ENCODE data around the gene PDGFD. TPM values are rescaled to one million over a fixed set of nuclear protein-coding genes. Genes with fewer than 3 reads are reported as not detected.

Gene PDGFD
- total RNA-seq, 1 donor from 2014 or later = 0.49 TPM

DNA sequence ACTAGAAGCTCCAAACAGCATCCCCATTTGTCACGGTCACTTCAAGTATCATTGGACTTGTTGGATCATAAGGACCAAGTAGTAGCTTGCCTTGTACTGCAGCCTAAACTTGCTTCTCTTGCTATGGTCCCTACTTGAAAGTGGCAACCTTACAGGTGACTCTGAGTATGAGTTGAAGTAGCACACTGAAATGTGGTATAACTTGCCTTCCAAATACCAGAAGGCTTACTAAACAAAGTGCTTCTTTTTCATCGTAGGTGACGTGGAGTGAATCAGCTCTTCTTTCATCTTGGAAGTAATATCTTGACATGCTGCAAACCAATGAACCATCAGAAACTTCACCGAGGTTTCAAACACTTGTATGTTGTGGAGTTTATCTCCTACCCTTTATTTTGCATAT, 296.5 kb downstream of the PDGFD start:
- H3K27ac Mint-ChIP-seq (ENCODE audit: unreplicated experiment) = no peak overlapping the region
- H3K27me3 Mint-ChIP-seq (ENCODE audit: unreplicated experiment) = no peaks in the 10 kb centered on the region
- H3K36me3 Mint-ChIP-seq (ENCODE audit: unreplicated experiment) = no peaks in the 10 kb centered on the region
- DNase-seq = no peak
- H3K4me3 Mint-ChIP-seq (ENCODE audit: unreplicated experiment) = no peak overlapping the region
- TF ChIP-seq, protein P1, sequence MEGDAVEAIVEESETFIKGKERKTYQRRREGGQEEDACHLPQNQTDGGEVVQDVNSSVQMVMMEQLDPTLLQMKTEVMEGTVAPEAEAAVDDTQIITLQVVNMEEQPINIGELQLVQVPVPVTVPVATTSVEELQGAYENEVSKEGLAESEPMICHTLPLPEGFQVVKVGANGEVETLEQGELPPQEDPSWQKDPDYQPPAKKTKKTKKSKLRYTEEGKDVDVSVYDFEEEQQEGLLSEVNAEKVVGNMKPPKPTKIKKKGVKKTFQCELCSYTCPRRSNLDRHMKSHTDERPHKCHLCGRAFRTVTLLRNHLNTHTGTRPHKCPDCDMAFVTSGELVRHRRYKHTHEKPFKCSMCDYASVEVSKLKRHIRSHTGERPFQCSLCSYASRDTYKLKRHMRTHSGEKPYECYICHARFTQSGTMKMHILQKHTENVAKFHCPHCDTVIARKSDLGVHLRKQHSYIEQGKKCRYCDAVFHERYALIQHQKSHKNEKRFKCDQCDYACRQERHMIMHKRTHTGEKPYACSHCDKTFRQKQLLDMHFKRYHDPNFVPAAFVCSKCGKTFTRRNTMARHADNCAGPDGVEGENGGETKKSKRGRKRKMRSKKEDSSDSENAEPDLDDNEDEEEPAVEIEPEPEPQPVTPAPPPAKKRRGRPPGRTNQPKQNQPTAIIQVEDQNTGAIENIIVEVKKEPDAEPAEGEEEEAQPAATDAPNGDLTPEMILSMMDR (IDR thresholded peaks at IDR 0.05; ENCODE audit: partially characterized antibody, unreplicated experiment) = no peak
- H3K4me1 Mint-ChIP-seq (ENCODE audit: low read depth, unreplicated experiment) = no peaks in the 10 kb centered on the region
- H3K9me3 Mint-ChIP-seq (ENCODE audit: unreplicated experiment) = no peaks in the 10 kb centered on the region

DNA sequence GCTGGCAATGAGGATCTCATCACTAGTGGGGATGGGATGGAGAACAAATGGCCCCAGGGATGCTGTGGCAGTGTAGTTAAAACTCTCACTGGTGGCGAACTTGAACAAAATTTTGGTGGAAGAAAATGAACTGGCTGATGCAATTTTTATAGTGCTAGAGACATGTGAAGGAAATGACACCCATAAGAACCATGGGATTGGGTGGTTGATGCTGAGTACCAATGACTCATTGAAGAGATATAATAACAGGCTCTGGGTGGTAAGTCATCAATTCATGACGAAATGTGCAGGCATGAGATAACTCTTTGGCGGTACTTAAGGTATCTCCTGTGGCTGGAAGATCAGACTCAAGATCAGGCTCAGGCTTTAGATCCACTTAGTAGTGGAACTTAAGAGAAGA, 300.4 kb downstream of the PDGFD start:
- H3K9me3 Mint-ChIP-seq (ENCODE audit: unreplicated experiment) = no peaks in the 10 kb centered on the region
- no peaks in the 10 kb centered on the region for H3K4me1 Mint-ChIP-seq (ENCODE audit: low read depth, unreplicated experiment)
- H3K27ac Mint-ChIP-seq (ENCODE audit: unreplicated experiment) = no peak overlapping the region
- H3K36me3 Mint-ChIP-seq (ENCODE audit: unreplicated experiment) = no peaks in the 10 kb centered on the region
- TF ChIP-seq, protein P1 (IDR thresholded peaks at IDR 0.05; ENCODE audit: partially characterized antibody, unreplicated experiment) = no peak
- no peak for DNase-seq
- H3K4me3 Mint-ChIP-seq (ENCODE audit: unreplicated experiment) = no peak overlapping the region
- no peaks in the 10 kb centered on the region for H3K27me3 Mint-ChIP-seq (ENCODE audit: unreplicated experiment)

DNA sequence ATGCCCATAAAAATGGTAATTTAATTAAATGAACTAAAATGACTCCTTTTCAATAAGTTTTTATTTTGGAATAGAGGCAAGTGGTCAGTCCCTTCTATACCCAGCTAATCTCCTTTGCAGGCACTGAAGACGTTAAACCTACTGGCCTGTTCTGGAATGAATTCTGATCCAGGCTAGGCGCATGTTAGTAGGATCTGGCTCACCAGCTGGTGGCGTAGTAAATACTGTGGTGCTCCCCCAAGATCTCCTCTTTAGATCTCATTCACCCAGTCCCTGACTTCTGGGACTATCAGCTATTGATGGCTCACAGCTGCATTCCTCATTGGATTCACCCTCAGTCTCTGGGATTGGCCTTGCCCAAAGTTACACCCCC, 301.2 kb downstream of the PDGFD start:
- TF ChIP-seq, protein P1 (IDR thresholded peaks at IDR 0.05; ENCODE audit: partially characterized antibody, unreplicated experiment) = no peak
- no peak for DNase-seq
- Mint-ChIP-seq H3K27ac (ENCODE audit: unreplicated experiment) (no peak overlapping the region), H3K27me3 (ENCODE audit: unreplicated experiment) (no peaks in the 10 kb centered on the region), H3K4me3 (ENCODE audit: unreplicated experiment) (no peak overlapping the region), H3K36me3 (ENCODE audit: unreplicated experiment) (no peaks in the 10 kb centered on the region), H3K4me1 (ENCODE audit: low read depth, unreplicated experiment) (no peaks in the 10 kb centered on the region), H3K9me3 (ENCODE audit: unreplicated experiment) (no peaks in the 10 kb centered on the region)

DNA sequence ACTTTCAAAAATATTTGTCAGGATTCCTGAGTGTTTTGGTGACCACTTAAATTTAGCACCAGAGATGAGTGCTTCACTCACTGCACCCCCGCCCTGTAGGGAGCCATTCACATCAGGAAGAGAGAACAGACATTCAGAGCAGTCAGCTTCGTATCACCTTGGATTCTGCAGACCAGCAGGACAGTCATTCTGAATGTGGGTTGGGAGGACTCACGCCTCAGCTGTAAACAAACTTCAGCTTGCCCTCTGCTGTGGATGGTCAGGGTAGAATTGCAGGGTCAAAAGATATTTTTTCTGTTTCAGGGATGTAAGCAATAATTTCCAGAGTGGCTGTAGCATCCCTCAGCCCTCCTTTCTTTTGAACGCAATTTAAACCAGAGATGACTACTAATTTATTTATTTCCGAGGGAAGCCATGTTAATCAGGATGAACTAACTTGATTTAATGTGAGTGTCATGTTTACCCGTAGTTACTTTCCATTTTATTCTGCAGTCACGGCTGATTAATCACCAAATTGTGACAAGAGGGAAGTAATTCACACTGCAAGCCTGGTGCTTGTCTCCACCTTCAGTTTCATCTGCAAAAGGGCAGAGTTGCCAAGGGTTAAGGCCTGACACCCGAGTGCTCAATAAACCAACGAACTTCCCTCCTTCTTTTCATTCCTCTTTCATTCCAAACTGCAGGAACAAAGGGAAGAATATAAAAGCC, 301.7 kb downstream of the PDGFD start:
- no peak overlapping the region for H3K4me3 Mint-ChIP-seq (ENCODE audit: unreplicated experiment)
- TF ChIP-seq, protein P1 (IDR thresholded peaks at IDR 0.05; ENCODE audit: partially characterized antibody, unreplicated experiment) = no peak
- H3K36me3 Mint-ChIP-seq (ENCODE audit: unreplicated experiment) = no peaks in the 10 kb centered on the region
- DNase-seq = no peak
- no peaks in the 10 kb centered on the region for H3K9me3 Mint-ChIP-seq (ENCODE audit: unreplicated experiment)
- H3K27me3 Mint-ChIP-seq (ENCODE audit: unreplicated experiment) = no peaks in the 10 kb centered on the region
- H3K27ac Mint-ChIP-seq (ENCODE audit: unreplicated experiment) = no peak overlapping the region
- no peaks in the 10 kb centered on the region for H3K4me1 Mint-ChIP-seq (ENCODE audit: low read depth, unreplicated experiment)

Other genes with a start within 250 kb of the PDGFD start
- not detected for gene DDI1, start 127.5 kb downstream of the PDGFD start, total RNA-seq (ENCODE audit: unreplicated experiment)